Kidney (tissue), 14 donors: ENCODE data around the gene HIVEP3. TPM values are rescaled to one million over a fixed set of nuclear protein-coding genes. Genes with fewer than 3 reads are reported as not detected.

ENCODE experiments used
- DNase-seq, 5 donors: peaks; one replicate each; pipeline ENCODE4 v3.0.0-alpha.2; 2013 to 2020
- FAIRE-seq: peaks from 2 replicates; lab custom pipeline; 2012; peaks lifted over from hg19 to GRCh38; lab: Jason Lieb, UNC
- H3K27ac ChIP-seq, 2 donors: one replicate each; pipeline ENCODE4 v1.7.0; 2013; ENCODE audit warnings: low read depth in 2 of 2, low read length in 2 of 2, inconsistent platforms in 1 of 2
- H3K27me3 ChIP-seq: one replicate; pipeline ENCODE4 v1.7.1; 2013; ENCODE audit warnings: low read length, inconsistent platforms; ENCODE audit not compliant: control insufficient read depth, insufficient read depth
- H3K36me3 ChIP-seq, 3 donors: one replicate each; pipeline versions ENCODE4 v1.7.0 to v1.7.1; 2013; ENCODE audit warnings: low read length in 3 of 3, control low read depth in 1 of 3, inconsistent platforms in 1 of 3; ENCODE audit not compliant: insufficient read depth in 3 of 3, control insufficient read depth in 2 of 3
- H3K4me1 ChIP-seq, 3 donors: one replicate each; pipeline versions ENCODE4 v1.7.0 to v1.7.1; 2013; ENCODE audit warnings: low read length in 3 of 3, inconsistent platforms in 1 of 3, low read depth in 1 of 3; ENCODE audit not compliant: control insufficient read depth in 2 of 3, insufficient read depth in 2 of 3
- H3K4me3 ChIP-seq, 3 donors: one replicate each; pipeline versions ENCODE4 v1.7.0 to v1.8.1; 2013; ENCODE audit warnings: low read length in 3 of 3, control low read depth in 1 of 3, inconsistent platforms in 1 of 3
- H3K9ac ChIP-seq, 3 donors: one replicate each; pipeline versions ENCODE4 v1.7.0 to v1.7.1; 2013; ENCODE audit warnings: low read length in 3 of 3, control low read depth in 1 of 3, inconsistent platforms in 1 of 3
- H3K9me3 ChIP-seq, 3 donors: one replicate each; pipeline versions ENCODE4 v1.7.0 to v1.7.1; 2013; ENCODE audit warnings: low read length in 3 of 3, control low read depth in 1 of 3, inconsistent platforms in 1 of 3; ENCODE audit not compliant: control insufficient read depth in 2 of 3, insufficient read depth in 1 of 3
- CTCF ChIP-seq: IDR thresholded peaks from 3 replicates; pipeline ENCODE4 v1.5.1; 2012; ENCODE audit warnings: mild to moderate bottlenecking, moderate library complexity, borderline replicate concordance; ENCODE audit not compliant: insufficient read depth; ENCODE audit errors: extremely low read depth
- intact Hi-C: fragments of 100-400 bp; cut with DNase I; formaldehyde crosslinking; loops from one replicate; pipeline ENCODE4 v1.11.1; 2022
- polyA plus RNA-seq: library from polyadenylated mRNA; stranded (reverse); fragments of 350-450 nt; fragmentation: Illumina TruSeq; extraction: RNeasy Lipid Tissue Mini Kit (QIAGEN cat#74804); gene quantifications from one replicate; pipeline ENCODE4 v1.2.3, GENCODE V29; 2014; ENCODE audit warnings: low read depth, low replicate concordance; ENCODE audit not compliant: insufficient read depth
- total RNA-seq: library from RNA; stranded (reverse); fragmentation: NEBNext Ultra II Directional; extraction: Animal tissue kit (Norgen Biotek cat#: 25700); gene quantifications from one replicate; pipeline ENCODE4 v1.2.1, GENCODE V29; 2021
- donor health status: control.
- donor health status: control.
- donor health status: control.
- donor health status: control.
- donor health status: control.
- donor health status: DM: yes; HTN: yes; CAD: no.
- donor health status: Normal renal cell carcinoma (clear cell type).

The HIVEP3 gene
- total and polyA plus RNA-seq, 2 donors from 2014 or later = 3.5 to 11.0 TPM

GRCh38 chr1:41666981-41667631 lies 251.6 kb downstream of the HIVEP3 start:
- intact Hi-C loops = no loop called here
- FAIRE-seq (no peak), DNase-seq (peak in 1 of 5 donors; percentile 69)
- H3K27me3 ChIP-seq = no peaks in the 10 kb centered on the region
- H3K27ac ChIP-seq = no peak overlapping the region
- no peak overlapping the region for H3K4me3 ChIP-seq
- no peaks in the 10 kb centered on the region for H3K36me3 ChIP-seq
- no peak for TF ChIP-seq CTCF
- H3K9me3 ChIP-seq = no peaks in the 10 kb centered on the region
- peaks cover 0 to 4% (median 0%) of the 10 kb centered on the region in 3 donors for H3K4me1 ChIP-seq
- no peak overlapping the region for H3K9ac ChIP-seq

- peak in 1 of 5 donors; percentile 67 for DNase-seq
- H3K4me1 ChIP-seq = peaks cover 0 to 10% (median 0%) of the 10 kb centered on the region in 3 donors
- H3K9ac ChIP-seq = no peak overlapping the region
- H3K27me3 ChIP-seq = no peaks in the 10 kb centered on the region
- H3K4me3 ChIP-seq = no peak overlapping the region
- no peak for FAIRE-seq
- H3K36me3 ChIP-seq = no peaks in the 10 kb centered on the region
- TF ChIP-seq CTCF = no peak
- H3K27ac ChIP-seq = no peak overlapping the region
- H3K9me3 ChIP-seq = no peaks in the 10 kb centered on the region
- intact Hi-C loops = no loop called here
Observed at GRCh38 chr1:41665962-41666917, 252.5 kb downstream of the HIVEP3 start.

GRCh38 chr1:41664861-41665640 lies 253.7 kb downstream of the HIVEP3 start:
- H3K27me3 ChIP-seq = peaks cover under 1% of the 10 kb centered on the region
- no peak for TF ChIP-seq CTCF
- intact Hi-C loops = no loop called here
- H3K9ac ChIP-seq = no peak overlapping the region
- DNase-seq (peak in 4 of 5 donors; percentile 31 to 60 (median 58)), FAIRE-seq (no peak)
- peaks cover 0 to 11% (median 0%) of the 10 kb centered on the region in 3 donors for H3K4me1 ChIP-seq
- H3K9me3 ChIP-seq = no peaks in the 10 kb centered on the region
- H3K4me3 ChIP-seq = no peak overlapping the region
- H3K27ac ChIP-seq = no peak overlapping the region
- H3K36me3 ChIP-seq = no peaks in the 10 kb centered on the region
